Retinal pigment epithelial cell (primary cell): ENCODE measurements around the gene ROR2.

ENCODE experiments used
- DNase-seq: peaks from one replicate; pipeline ENCODE4 v3.0.0-alpha.2; 2010; ENCODE audit warnings: low read depth
- H3K4me3 ChIP-seq: 2 replicates; pipeline ENCODE4 v1.5.1; 2011; ENCODE audit warnings: mild to moderate bottlenecking, low read length, control low read depth, moderate library complexity
- CTCF ChIP-seq: conservative IDR thresholded peaks from 2 replicates; pipeline ENCODE4 v1.5.1; 2011; ENCODE audit warnings: low read depth, low read length, control low read depth, inconsistent platforms

The ROR2 gene

GRCh38 chr9:91825866-91826265, 124.2 kb downstream of the ROR2 start:
- no peak for DNase-seq
- TF ChIP-seq CTCF: no peak
- no peak overlapping the region for H3K4me3 ChIP-seq

- no peak for TF ChIP-seq CTCF
- DNase-seq: no peak
- H3K4me3 ChIP-seq: no peak overlapping the region
These were observed 124.6 kb downstream of the ROR2 start for GRCh38 chr9:91825422-91825821.

- TF ChIP-seq CTCF: no peak
- H3K4me3 ChIP-seq: no peak overlapping the region
- DNase-seq: no peak
These were observed 125.3 kb downstream of the ROR2 start for GRCh38 chr9:91824601-91825305.

GRCh38 chr9:91824151-91824550, 125.9 kb downstream of the ROR2 start:
- no peak for DNase-seq
- no peak overlapping the region for H3K4me3 ChIP-seq
- TF ChIP-seq CTCF: no peak

- no peak for TF ChIP-seq CTCF
- no peak overlapping the region for H3K4me3 ChIP-seq
These were observed 128.8 kb downstream of the ROR2 start for GRCh38 chr9:91820949-91821880.

GRCh38 chr9:91820126-91820750, 129.8 kb downstream of the ROR2 start:
- H3K4me3 ChIP-seq: no peak overlapping the region
- no peak for DNase-seq
- TF ChIP-seq CTCF: no peak

More at GRCh38 chr9:91820949-91821880, 128.8 kb downstream of the ROR2 start:
- no peak for DNase-seq
